ENCODE data around the gene SPEG.

DNA sequence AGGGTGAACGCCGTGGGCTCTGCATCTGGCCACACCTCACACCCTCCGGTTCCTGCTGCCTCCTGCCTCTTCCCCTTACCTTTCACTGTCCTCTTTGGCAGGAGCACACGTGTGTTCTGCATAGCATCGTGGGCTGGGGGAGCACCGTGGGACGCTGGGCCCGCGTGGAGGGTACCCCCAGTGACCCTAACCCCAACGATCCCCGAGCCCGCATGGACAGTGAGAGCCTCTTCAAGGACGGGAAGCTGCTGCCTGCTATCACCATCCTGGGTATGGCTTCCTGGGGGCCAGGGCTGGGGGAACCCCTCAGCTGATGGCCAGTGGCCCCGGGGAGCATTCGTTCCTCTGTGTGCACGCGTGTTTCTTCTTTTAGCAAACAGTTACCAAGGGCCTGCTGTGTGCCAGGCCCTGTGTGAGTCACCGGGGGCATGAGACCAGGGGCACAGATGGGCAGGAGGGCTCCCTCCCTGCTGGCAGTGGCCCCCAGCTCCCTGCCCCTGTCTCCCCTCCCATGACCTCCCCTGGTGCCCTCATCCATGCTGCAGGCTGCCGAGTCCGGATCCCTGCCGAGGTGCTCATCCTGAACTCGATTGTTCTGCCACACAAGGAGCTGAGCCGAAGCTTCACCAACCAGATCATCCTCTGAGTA is 71.6 kb downstream of the SPEG start:
- TF ChIP-seq, protein P1, sequence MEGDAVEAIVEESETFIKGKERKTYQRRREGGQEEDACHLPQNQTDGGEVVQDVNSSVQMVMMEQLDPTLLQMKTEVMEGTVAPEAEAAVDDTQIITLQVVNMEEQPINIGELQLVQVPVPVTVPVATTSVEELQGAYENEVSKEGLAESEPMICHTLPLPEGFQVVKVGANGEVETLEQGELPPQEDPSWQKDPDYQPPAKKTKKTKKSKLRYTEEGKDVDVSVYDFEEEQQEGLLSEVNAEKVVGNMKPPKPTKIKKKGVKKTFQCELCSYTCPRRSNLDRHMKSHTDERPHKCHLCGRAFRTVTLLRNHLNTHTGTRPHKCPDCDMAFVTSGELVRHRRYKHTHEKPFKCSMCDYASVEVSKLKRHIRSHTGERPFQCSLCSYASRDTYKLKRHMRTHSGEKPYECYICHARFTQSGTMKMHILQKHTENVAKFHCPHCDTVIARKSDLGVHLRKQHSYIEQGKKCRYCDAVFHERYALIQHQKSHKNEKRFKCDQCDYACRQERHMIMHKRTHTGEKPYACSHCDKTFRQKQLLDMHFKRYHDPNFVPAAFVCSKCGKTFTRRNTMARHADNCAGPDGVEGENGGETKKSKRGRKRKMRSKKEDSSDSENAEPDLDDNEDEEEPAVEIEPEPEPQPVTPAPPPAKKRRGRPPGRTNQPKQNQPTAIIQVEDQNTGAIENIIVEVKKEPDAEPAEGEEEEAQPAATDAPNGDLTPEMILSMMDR (IDR thresholded peaks at IDR 0.05 in 8 of 11, conservative IDR thresholded peaks at IDR 0.05 in 3 of 11) = no peak
- TF ChIP-seq POLR2A (IDR thresholded peaks at IDR 0.05) = no peak
